DND-41 (cell line): ENCODE measurements around the gene RGMA.

Experiments used
- ATAC-seq: fragments of 200-7000 bp; cut with Tn5 transposase; 3 replicates; pipeline ENCODE4 v1.9.1; 2021; ENCODE audit warnings: low read depth; ENCODE audit not compliant: insufficient read depth
- DNase-seq: peaks from one replicate; pipeline ENCODE4 v3.0.0-alpha.2; 2020
- H2AFZ ChIP-seq: 2 replicates; pipeline ENCODE4 v1.6.0; 2012; ENCODE audit warnings: low read depth, low read length
- H3K27ac ChIP-seq: 2 replicates; pipeline ENCODE4 v1.5.1; 2012; ENCODE audit warnings: low read length, inconsistent platforms
- H3K27me3 ChIP-seq: fragments of 200-600 bp; sonication (generic); 2 replicates; pipeline ENCODE4 v1.6.0; 2012; ENCODE audit warnings: low read length, mild to moderate bottlenecking, inconsistent platforms; ENCODE audit not compliant: insufficient read depth, poor library complexity
- H3K36me3 ChIP-seq: 2 replicates; pipeline ENCODE4 v1.5.1; 2012; ENCODE audit warnings: low read length, inconsistent platforms; ENCODE audit not compliant: insufficient read depth
- H3K4me1 ChIP-seq: 2 replicates; pipeline ENCODE4 v1.5.1; 2012; ENCODE audit warnings: mild to moderate bottlenecking, low read length; ENCODE audit not compliant: insufficient read depth
- H3K4me2 ChIP-seq: 2 replicates; pipeline ENCODE4 v1.6.0; 2012; ENCODE audit warnings: mild to moderate bottlenecking, moderate library complexity, low read length, inconsistent platforms; ENCODE audit not compliant: insufficient read depth
- H3K4me3 ChIP-seq, 2 experiments: fragments of 200-600 bp in 1 of 2; shearing (Covaris generic) in 1 of 2; 2 replicates each; pipeline ENCODE4 v1.5.1; 2012 to 2016; ENCODE audit warnings: inconsistent platforms in 2 of 2, low read length in 2 of 2, mild to moderate bottlenecking in 2 of 2, low read depth in 1 of 2, moderate library complexity in 1 of 2
- H3K79me2 ChIP-seq: 2 replicates; pipeline ENCODE4 v1.6.0; 2012; ENCODE audit warnings: low read length, inconsistent platforms; ENCODE audit not compliant: insufficient read depth
- H3K9ac ChIP-seq: 2 replicates; pipeline ENCODE4 v1.6.0; 2012; ENCODE audit warnings: low read depth, mild to moderate bottlenecking, inconsistent platforms, low read length, moderate library complexity
- H3K9me3 ChIP-seq: 2 replicates; pipeline ENCODE4 v1.5.1; 2012; ENCODE audit warnings: low read length, moderate library complexity, mild to moderate bottlenecking, inconsistent platforms; ENCODE audit not compliant: insufficient read depth, severe bottlenecking
- H4K20me1 ChIP-seq: 2 replicates; pipeline ENCODE4 v1.6.0; 2012; ENCODE audit warnings: low read length; ENCODE audit not compliant: insufficient read depth
- CTCF ChIP-seq: IDR thresholded peaks from 2 replicates; pipeline ENCODE4 v1.5.1; 2012; ENCODE audit warnings: borderline replicate concordance, low read length, moderate library complexity, mild to moderate bottlenecking; ENCODE audit not compliant: poor library complexity, severe bottlenecking; ENCODE audit errors: extremely low read depth
- EZH2 ChIP-seq: IDR thresholded peaks from 3 replicates; pipeline ENCODE4 v1.6.1; 2012; ENCODE audit warnings: borderline replicate concordance, low read depth, mild to moderate bottlenecking, moderate library complexity, low read length, inconsistent platforms; ENCODE audit not compliant: severe bottlenecking

The RGMA gene

DNA sequence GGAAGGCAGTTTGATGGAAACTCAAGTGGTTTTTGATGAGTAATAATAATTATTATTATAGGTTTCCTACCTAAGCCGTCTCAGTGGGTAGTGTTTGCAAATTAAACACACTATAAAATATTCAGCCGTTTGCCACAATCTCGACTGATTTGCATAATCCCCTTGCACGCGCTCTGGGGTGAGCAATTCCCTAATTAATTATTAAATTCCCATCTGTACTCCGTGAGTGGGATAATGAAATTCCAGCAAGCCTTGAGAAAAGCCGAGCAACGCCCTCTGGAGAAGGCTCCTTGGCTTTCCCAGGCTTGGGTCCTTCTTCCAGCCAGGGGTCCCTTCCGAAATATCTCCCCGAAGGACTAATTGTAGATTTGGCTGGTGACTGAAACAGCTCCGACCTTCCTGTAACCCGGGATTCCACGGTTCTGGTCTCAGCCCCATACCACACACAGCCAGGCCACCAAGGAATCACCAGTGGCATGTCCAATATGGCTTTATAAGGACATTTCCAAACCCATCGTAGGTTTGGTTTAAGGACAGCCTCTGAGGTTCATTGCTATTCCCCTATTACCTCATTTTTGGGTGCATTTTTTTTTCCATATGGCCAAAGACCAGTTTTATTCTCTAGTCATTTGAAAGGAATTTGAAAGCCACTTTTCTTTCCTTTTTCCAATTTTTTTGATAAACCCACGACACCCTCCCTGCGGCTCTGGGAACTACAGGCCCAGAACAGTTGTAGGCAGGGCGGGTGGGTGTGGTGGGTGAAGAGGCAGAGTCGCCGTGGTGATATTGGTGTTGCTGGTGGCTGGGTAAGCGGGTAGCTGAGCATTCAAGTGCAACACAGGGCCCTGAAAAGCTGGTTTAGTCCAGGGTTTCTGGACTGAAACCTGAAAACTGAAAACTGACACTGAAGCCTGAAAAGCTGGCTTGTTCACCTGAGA is 33.2 kb upstream of the RGMA start:
- no peak overlapping the region for H2AFZ ChIP-seq
- H3K4me3 ChIP-seq = no peak overlapping the region
- H3K27ac ChIP-seq = no peak overlapping the region
- no peaks in the 10 kb centered on the region for H3K36me3 ChIP-seq
- H3K9ac ChIP-seq = no peak overlapping the region
- H3K9me3 ChIP-seq = no peaks in the 10 kb centered on the region
- no peaks in the 10 kb centered on the region for H4K20me1 ChIP-seq
- no peaks in the 10 kb centered on the region for H3K79me2 ChIP-seq
- H3K4me1 ChIP-seq = peaks cover 4% of the 10 kb centered on the region; the same call in 1 of the 2 replicates
- H3K4me2 ChIP-seq = no peak overlapping the region
- DNase-seq (no peak), ATAC-seq (no peak)
- no peaks in the 10 kb centered on the region for H3K27me3 ChIP-seq
- TF ChIP-seq CTCF (no peak), EZH2 (no peak)

DNA sequence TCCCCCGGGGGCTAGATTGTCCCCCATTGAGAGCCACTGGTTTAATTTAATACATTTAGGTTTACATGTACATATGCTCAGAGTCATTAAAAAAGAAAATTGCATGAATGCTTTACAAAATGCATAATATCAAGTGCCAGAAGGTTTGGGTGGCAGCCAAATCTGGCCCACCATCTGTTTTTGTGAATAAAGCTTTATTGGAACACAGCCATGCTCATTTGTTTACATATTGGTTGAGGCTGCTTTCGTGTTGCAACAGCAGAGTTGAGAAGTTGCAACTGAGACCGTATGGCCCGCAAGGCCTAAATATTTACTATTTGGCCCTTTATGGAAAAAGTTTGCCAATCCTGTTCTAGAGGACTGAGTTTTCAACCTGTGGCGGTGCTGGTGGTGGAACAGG is 32.1 kb upstream of the RGMA start:
- Histone ChIP-seq H2AFZ (no peak overlapping the region), H3K4me2 (no peak overlapping the region), H3K9me3 (no peaks in the 10 kb centered on the region), H3K79me2 (no peaks in the 10 kb centered on the region), H3K27ac (no peak overlapping the region), H4K20me1 (no peaks in the 10 kb centered on the region), H3K9ac (no peak overlapping the region), H3K27me3 (no peaks in the 10 kb centered on the region), H3K36me3 (no peaks in the 10 kb centered on the region), H3K4me1 (peaks cover 4% of the 10 kb centered on the region; the same call in 1 of the 2 replicates), H3K4me3 (no peak overlapping the region)
- TF ChIP-seq CTCF (no peak), EZH2 (no peak)
- ATAC-seq = no peak
- DNase-seq = no peak

GRCh38 chr15:93118904-93119303 is 29.9 kb upstream of the RGMA start:
- Histone ChIP-seq H3K4me3 (no peak overlapping the region), H3K36me3 (no peaks in the 10 kb centered on the region), H3K27ac (no peak overlapping the region), H3K79me2 (no peaks in the 10 kb centered on the region), H2AFZ (no peak overlapping the region; the same call in 1 of the 2 replicates), H3K9me3 (no peaks in the 10 kb centered on the region), H3K9ac (no peak overlapping the region), H3K27me3 (no peaks in the 10 kb centered on the region), H3K4me2 (no peak overlapping the region), H4K20me1 (no peaks in the 10 kb centered on the region), H3K4me1 (peaks cover 4% of the 10 kb centered on the region; the same call in 1 of the 2 replicates)
- ATAC-seq (peak; percentile 45; the same call in 1 of the 3 replicates), DNase-seq (no peak)
- TF ChIP-seq CTCF (no peak), EZH2 (no peak)
